Upper lobe of right lung (tissue), 1 donor: ENCODE results near the gene UBL4B. TPM values are rescaled to one million over a fixed set of nuclear protein-coding genes. Genes with fewer than 3 reads are reported as not detected.

Experiments
- ATAC-seq: fragments of 200-7000 bp; cut with Tn5 transposase; one replicate; pipeline ENCODE4 v1.9.1; 2020; ENCODE audit warnings: mild to moderate bottlenecking, moderate library complexity
- DNase-seq: peaks from one replicate; pipeline ENCODE4 v3.0.0-alpha.2; 2020
- H3K27ac ChIP-seq: fragments of 200-600 bp; one replicate; pipeline ENCODE4 v1.8.0; 2022
- H3K27me3 ChIP-seq: fragments of 200-600 bp; one replicate; pipeline ENCODE4 v1.8.0; 2022; ENCODE audit warnings: mild to moderate bottlenecking
- H3K36me3 ChIP-seq: fragments of 200-600 bp; one replicate; pipeline ENCODE4 v1.8.0; 2022
- H3K4me1 ChIP-seq: fragments of 200-600 bp; one replicate; pipeline ENCODE4 v1.8.0; 2022
- H3K4me3 ChIP-seq: fragments of 200-600 bp; one replicate; pipeline ENCODE4 v1.8.0; 2022; ENCODE audit warnings: mild to moderate bottlenecking
- H3K9me3 ChIP-seq: fragments of 200-600 bp; one replicate; pipeline ENCODE4 v1.8.0; 2022
- intact Hi-C: fragments of 100-400 bp; cut with DNase I; formaldehyde crosslinking; loops from one replicate; pipeline ENCODE4 v1.11.0; 2022
- total RNA-seq: library from RNA; stranded (reverse); fragmentation: NEBNext Ultra II Directional; extraction: Animal tissue kit (Norgen Biotek cat#: 25700); gene quantifications from one replicate; pipeline ENCODE4 v1.2.1, GENCODE V29; 2021
- TF ChIP-seq, protein P1 (sequence below): fragments of 200-600 bp; IDR thresholded peaks from one replicate; pipeline ENCODE4 v1.8.0; 2022; ENCODE audit warnings: antibody characterized with exemption
- donor health status: DM: no; HTN: yes; CAD: no; lungs with severe emphysema.

UBL4B gene
- total RNA-seq, 1 donor from 2014 or later, result not detected

DNA sequence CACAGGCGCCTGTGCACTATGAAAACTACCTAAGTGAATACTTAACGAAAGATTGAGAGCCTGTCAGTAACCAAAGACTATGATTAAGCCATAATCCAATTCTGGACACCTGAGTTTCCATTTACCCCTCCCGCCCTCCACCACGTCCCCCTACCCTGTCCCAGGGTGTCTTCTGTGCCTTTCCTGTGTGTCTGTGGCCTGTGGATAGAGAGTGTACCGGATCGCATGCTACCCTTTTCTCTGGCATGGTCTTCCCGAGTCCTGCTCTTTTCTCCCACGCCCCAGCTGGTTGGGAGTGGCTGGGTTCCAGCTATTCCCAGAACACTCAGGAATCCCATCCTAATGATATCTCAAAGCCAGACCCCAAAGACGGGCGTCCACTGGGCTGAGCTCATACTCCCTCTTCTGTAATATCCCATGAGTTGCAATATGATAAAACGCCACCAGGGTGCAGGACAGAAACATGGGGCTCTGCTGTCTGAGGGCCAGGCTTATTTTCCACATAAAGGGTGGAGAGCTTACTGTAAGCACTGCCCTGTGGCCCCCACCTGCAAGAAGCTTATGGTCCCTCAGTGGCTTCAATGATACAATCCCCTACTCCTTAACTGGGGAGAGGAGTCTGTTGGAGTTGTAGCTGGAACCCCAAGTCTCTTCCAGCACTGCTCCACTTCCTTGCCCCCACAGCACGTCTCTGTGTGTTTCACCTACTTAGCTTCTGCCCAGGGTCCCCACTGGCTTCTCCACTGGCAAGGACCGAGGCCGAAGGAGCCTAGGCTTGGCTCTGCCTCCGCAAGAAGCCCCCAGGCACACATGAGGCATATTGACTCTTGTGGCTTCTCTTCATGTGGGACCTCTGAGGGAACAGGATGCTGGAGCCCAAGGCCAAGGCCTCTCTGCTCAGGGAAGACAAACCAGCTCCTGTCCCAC, 24.2 kb upstream of the UBL4B start:
- DNase-seq (no peak), ATAC-seq (peak; percentile 74)
- Histone ChIP-seq H3K36me3 (no peaks in the 10 kb centered on the region), H3K9me3 (no peaks in the 10 kb centered on the region), H3K4me1 (peaks cover 10% of the 10 kb centered on the region), H3K27me3 (no peaks in the 10 kb centered on the region), H3K27ac (no peak overlapping the region), H3K4me3 (no peak overlapping the region)
- TF ChIP-seq, protein P1, sequence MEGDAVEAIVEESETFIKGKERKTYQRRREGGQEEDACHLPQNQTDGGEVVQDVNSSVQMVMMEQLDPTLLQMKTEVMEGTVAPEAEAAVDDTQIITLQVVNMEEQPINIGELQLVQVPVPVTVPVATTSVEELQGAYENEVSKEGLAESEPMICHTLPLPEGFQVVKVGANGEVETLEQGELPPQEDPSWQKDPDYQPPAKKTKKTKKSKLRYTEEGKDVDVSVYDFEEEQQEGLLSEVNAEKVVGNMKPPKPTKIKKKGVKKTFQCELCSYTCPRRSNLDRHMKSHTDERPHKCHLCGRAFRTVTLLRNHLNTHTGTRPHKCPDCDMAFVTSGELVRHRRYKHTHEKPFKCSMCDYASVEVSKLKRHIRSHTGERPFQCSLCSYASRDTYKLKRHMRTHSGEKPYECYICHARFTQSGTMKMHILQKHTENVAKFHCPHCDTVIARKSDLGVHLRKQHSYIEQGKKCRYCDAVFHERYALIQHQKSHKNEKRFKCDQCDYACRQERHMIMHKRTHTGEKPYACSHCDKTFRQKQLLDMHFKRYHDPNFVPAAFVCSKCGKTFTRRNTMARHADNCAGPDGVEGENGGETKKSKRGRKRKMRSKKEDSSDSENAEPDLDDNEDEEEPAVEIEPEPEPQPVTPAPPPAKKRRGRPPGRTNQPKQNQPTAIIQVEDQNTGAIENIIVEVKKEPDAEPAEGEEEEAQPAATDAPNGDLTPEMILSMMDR, result peak; percentile 74
- intact Hi-C loops, result no loop called here

DNA sequence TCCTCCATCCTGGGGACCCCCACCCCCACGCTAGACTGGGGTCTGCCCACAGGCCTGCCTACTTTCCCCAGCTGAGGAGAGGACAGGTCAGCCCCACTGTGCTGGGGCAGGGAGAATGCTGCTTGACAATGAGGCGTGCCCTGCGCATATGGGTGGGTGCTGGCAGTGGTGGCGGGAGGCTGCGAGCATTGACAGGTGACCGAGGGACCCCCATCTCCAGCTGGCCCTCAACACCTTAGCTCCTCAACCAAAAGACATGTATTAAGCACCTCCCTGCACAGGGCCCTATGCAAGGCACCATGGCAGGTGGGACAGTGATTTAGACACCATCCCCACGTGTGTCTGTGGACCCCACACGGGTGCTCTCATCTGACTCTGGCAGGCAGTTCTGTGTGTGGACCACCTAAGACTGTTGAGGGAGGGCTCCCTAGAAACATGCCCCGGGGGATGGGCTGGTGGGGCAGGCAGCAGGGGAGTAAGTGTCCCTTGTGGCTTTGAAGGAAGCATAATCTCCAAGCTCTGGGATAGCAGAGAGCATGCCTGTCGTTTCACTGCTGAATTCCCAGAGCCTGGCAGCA, 23.4 kb upstream of the UBL4B start:
- TF ChIP-seq, protein P1, result no peak

DNA sequence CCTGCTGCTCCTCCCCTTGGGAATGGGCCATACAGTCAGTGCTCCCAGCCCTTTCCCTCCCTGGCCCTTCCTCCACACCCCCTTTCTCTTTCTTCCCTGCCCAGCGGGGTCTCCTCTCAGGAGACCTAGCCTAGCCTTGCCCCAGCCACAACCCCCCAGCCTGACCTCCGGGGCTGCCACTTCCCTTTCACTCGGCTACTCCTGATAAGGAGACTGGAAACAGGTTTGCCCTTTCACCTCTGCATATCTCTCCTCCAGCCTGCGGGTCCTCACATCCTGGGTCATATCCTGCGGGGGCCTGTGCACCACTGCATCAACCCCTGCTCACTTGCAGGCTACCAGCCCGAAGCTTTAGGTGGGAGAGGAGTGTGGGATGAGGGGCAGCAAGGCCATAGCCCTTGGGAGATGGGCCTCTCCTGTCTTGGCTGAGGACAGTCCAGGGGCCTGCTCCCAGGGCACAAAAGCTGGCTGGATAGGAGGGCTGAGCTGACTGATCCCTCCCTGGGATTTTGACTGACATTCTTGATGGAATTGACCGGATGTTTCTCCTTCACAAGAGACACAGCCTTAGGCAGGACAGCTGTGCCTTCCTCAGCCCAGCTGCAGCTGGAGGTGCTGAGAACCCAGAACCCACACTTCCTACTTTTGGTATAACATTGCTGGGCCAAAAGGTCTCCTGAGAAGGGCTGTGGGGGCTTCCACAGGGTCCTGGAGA, 22.5 kb upstream of the UBL4B start:
- intact Hi-C loops, result no loop called here
- no peaks in the 10 kb centered on the region for H3K9me3 ChIP-seq
- H3K4me3 ChIP-seq, result no peak overlapping the region
- TF ChIP-seq, protein P1, result no peak
- DNase-seq, result no peak
- no peak overlapping the region for H3K27ac ChIP-seq
- no peaks in the 10 kb centered on the region for H3K27me3 ChIP-seq
- ATAC-seq, result no peak
- no peaks in the 10 kb centered on the region for H3K36me3 ChIP-seq
- no peaks in the 10 kb centered on the region for H3K4me1 ChIP-seq

More for the DNA sequence above, 23.4 kb upstream of the UBL4B start:
- Histone ChIP-seq H3K27me3 (no peaks in the 10 kb centered on the region), H3K9me3 (no peaks in the 10 kb centered on the region), H3K4me1 (peaks cover 2% of the 10 kb centered on the region), H3K27ac (no peak overlapping the region), H3K4me3 (no peak overlapping the region), H3K36me3 (no peaks in the 10 kb centered on the region)
- no peak for DNase-seq
- no peak for ATAC-seq
- intact Hi-C loops, result no loop called here

DNA sequence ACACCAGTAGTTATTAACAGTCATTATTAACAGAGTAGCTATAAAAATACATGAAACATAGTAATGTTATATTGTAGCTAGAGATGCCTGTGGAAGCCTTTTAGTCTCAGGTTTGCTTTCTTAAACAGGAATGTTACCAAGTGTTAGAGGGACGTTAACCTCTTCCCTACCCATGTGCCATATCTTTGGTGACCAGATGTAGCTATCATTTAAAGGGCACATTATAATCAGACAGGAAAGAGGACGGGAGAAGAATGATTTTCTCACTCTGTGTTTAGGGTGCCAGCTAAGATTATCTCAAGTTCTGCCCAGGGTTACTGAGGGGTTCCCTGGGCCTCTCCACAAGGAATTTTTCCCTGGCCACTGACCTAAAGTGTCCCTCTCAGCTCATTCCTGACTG, 20.9 kb upstream of the UBL4B start:
- intact Hi-C loops, result no loop called here
- Histone ChIP-seq H3K9me3 (no peaks in the 10 kb centered on the region), H3K4me3 (no peak overlapping the region), H3K4me1 (no peaks in the 10 kb centered on the region), H3K36me3 (no peaks in the 10 kb centered on the region), H3K27ac (no peak overlapping the region), H3K27me3 (peaks cover 5% of the 10 kb centered on the region)
- no peak for ATAC-seq
- TF ChIP-seq, protein P1, result no peak
- no peak for DNase-seq

DNA sequence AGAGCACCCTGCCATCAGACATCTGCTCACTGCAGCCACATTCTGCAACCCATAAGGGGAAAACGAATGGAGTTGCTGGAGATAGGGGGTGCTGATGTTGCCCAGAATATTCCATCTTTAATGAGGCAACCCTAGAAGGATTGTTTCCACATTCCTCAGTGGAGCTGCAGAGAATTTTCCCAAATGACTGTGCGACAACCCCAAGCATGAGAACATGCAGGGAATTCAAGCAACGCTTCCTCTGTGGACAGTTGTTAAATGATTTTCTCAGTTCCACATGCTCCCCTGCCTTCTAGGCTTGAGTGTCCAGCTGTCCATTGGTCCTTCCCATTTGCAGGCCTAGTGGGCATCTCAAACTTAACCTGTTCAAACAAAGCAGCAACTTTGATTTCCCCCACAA, 20.5 kb upstream of the UBL4B start:
- ATAC-seq (no peak), DNase-seq (no peak)
- H3K27me3 ChIP-seq, result peaks cover 5% of the 10 kb centered on the region
- no peaks in the 10 kb centered on the region for H3K36me3 ChIP-seq
- no peak overlapping the region for H3K4me3 ChIP-seq
- H3K4me1 ChIP-seq, result no peaks in the 10 kb centered on the region
- intact Hi-C loops, result no loop called here
- no peak overlapping the region for H3K27ac ChIP-seq
- TF ChIP-seq, protein P1, result no peak
- H3K9me3 ChIP-seq, result no peaks in the 10 kb centered on the region
